ENCODE measurements around the gene BRMS1L.

GRCh38 chr14:35847636-35848035 lies 21.5 kb downstream of the BRMS1L start:
- TF ChIP-seq CTCF (conservative IDR thresholded peaks at IDR 0.05; ENCODE audit: low read length) (no peak), EZH2phosphoT487 (IDR thresholded peaks at IDR 0.05; ENCODE audit: borderline replicate concordance, low read depth, low read length) (no peak)

All from OCI-LY7 (cell line).